ENCODE data around the gene TSHB. TPM values are rescaled to one million over a fixed set of nuclear protein-coding genes. Genes with fewer than 3 reads are reported as not detected.
"Not testable (repeated sequence)": the region's sequence is repeated elsewhere in the genome, so short reads cannot be mapped to it uniquely, and the experiment has no call there.

Gene TSHB
- polyA plus RNA-seq (ENCODE audit: insufficient read length in 4 of 4), result under 1 TPM; 0.38 to 0.82 (median 0.62) TPM

DNA sequence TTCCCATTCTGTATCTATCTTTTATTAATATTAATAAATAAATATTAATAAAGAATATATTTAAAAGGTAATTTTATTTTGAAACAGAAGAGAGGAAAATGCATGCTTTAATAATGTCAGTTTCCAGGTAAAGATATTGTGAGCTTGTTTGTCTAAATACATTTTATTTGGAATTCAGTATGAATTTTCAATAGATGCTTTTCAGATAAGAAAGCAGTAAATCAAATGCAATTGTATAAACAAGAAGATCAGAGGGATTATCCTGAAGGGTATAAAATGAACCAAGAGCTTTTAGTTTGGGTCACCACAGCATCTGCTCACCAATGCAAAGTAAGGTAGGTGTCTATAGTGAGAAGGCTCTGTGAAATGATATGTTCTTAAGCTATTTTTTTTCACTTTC is at the start of gene TSHB:
Gene TSHB (plus strand): TSS at position 301 of the 400 bp plus-strand sequence. CDS start 3,537 bp downstream, outside the sequence.
- no peak for DNase-seq (ENCODE audit: low read depth in 4 of 4, low spot score in 2 of 4)

DNA sequence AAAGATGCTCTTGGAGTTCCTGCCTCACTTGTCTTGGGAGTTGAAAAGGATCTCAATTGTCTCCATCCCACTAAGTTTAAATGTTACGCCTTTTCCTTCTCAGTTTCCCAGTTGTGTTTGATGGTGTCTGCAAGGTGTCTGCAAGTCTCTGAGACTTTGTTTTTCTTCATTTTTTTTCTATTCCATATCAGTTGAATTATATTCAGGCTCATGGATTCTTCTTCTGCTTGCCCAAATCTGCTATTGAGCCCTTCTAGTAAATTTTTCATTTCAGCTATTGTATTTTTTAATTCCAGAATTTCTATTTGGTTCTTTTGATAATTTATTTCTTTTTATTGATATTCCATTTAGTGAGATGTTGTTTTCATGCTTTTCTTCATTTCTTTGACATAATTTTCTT is 47.4 kb upstream of the TSHB start:
- no peak for DNase-seq (ENCODE audit: low read depth in 4 of 4, low spot score in 2 of 4)

DNA sequence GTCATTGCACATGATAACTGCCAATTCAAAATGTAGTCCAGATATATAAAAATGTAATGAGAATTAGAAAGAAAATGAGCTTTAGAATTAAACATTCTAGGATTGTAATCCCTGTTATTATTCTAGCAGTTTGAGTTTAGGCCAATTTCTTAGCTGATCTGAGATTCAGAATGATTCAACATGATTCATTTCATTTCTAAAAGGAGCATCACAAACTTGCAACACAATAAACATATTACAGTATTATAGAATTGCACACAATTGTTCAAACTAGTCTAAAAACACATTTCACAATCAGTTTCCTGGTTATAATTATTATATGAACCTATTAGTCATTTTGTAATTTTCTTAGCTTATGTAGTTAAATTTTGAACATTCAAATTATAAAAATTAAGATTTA is 43.3 kb upstream of the TSHB start:
- DNase-seq (ENCODE audit: low read depth in 4 of 4, low spot score in 2 of 4), result no peak

DNA sequence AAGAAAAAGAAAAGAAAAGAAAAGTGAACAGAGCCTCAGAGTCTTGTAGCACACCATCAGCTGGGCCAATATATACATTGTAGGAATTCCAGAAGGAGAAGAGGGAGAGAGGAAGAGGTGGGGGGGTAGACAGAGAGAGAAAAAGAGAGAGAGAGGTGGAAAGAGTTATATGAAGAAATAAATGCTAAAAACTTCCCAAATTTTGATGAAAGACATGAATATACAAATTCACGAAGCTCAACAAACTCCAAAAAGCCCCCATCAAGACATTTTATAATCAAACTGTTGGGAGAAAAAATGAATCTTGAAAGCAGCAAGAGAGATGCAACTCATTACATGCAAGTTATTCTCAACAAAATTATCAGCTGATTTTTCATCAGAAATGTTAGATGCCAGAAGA is 41.5 kb upstream of the TSHB start:
- DNase-seq (ENCODE audit: low read depth in 4 of 4, low spot score in 2 of 4), result no peak

- no peak for DNase-seq (ENCODE audit: low read depth in 4 of 4, low spot score in 2 of 4)
Measured at GRCh38 chr1:114997510-114998289, 31.9 kb upstream of the TSHB start.

DNA sequence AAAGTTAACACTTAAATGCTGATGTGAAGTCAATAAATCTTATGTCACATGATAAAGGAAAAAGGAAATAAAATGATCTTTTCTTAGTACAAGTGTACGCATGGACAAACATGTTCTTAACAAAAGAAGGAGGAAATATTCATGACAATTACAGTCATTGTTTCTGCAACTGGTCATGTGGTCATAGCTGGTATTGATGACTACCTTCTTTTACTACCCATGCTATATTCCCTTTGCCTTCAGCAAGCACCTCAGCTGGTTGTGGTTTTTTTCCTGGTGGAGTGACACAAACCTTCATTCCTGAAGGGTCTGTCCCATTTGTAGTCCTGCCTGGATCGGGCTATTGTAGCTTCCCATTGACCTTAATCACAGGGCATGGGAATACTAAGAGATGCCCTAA is 23.4 kb upstream of the TSHB start:
- DNase-seq (ENCODE audit: low read depth in 4 of 4, low spot score in 2 of 4), result no peak

GRCh38 chr1:115012006-115012405 is 17.6 kb upstream of the TSHB start:
- no peak for DNase-seq (ENCODE audit: low read depth in 4 of 4, low spot score in 2 of 4)

GRCh38 chr1:115012434-115012833 is 17.2 kb upstream of the TSHB start:
- no peak for DNase-seq (ENCODE audit: low read depth in 4 of 4, low spot score in 2 of 4)

DNA sequence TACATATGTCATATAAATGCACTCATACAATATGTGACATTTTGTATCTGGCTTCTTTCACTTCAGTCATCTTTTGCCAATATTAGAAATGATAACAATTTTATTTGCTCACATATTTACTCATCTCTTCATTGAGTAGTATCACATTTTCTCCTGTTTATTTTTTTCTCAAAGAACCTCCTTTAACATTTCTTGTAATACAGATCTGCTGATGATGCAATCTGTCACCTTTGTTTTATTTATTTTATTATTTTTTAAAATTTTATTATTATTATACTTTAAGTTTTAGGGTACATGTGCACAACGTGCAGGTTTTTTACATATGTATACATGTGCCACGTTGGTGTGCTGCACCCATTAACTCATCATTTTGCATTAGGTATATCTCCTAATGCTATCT is 15.8 kb upstream of the TSHB start:
- DNase-seq (ENCODE audit: low read depth in 4 of 4, low spot score in 2 of 4), result no peak

GRCh38 chr1:115019549-115019948 is 10.1 kb upstream of the TSHB start:
- not testable (repeated sequence) for DNase-seq (ENCODE audit: low read depth in 4 of 4, low spot score in 2 of 4)

- no peak for DNase-seq (ENCODE audit: low read depth in 4 of 4, low spot score in 2 of 4)
Measured at GRCh38 chr1:115021145-115021544, 8.5 kb upstream of the TSHB start.

- DNase-seq (ENCODE audit: low read depth in 4 of 4, low spot score in 2 of 4), result no peak
Measured at GRCh38 chr1:115023593-115023992, 6.0 kb upstream of the TSHB start.

DNA sequence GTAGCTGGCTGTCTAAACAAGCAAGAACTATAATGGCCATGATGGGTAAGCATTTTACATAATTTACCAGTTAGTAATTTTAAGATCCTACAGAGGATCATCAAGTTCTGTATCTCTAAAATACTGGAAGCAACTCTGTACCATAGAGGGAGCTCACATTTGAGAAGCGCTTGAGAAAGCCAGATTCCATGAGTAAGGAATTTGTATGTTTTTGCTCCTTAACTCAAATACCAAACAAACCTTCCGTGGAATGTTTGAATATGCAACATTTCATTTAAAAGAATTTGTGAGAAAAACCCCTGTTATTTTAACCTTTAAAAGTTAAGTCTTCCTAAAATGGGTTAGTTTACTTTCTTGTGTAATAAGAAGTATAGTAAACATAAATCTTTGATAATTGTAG is 2.0 kb downstream of the TSHB start:
- no peak for DNase-seq (ENCODE audit: low read depth in 4 of 4, low spot score in 2 of 4)

GRCh38 chr1:115035652-115036051 is 6.0 kb downstream of the TSHB start:
- no peak for DNase-seq (ENCODE audit: low read depth in 4 of 4, low spot score in 2 of 4)

DNA sequence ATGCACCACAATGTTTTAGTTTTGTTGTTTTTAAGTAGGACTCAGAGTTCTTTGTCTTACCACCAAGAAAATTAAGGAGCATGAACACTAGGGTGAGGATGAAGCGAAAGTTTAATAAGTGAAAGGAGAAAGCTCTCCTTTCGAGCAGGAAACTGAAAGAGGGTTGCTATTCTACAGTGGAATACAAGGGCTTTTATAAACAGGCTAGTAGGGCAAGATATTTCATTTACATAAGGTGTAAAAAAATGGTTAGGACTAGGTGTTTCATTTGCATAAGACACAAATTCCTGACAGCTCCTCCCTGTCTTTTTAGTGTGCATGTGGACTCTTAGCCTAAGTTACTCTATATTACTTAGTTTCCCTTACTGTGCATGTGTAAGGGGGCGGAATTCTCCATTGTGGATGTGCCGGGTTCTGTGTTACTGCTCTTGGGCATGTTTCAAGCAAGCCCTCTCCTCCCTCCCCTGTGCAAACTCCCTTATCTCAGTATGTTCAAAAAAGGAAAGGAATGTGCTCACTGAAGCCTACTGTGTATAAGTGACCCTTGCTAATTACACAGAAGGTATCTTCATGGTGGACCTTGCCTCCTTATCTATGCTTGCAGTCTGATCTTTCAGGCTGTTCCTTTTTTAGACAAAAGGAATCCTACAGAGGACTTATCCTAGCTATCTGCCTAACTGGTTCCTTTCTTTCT is 7.3 kb downstream of the TSHB start:
- DNase-seq (ENCODE audit: low read depth in 4 of 4, low spot score in 2 of 4), result no peak

DNA sequence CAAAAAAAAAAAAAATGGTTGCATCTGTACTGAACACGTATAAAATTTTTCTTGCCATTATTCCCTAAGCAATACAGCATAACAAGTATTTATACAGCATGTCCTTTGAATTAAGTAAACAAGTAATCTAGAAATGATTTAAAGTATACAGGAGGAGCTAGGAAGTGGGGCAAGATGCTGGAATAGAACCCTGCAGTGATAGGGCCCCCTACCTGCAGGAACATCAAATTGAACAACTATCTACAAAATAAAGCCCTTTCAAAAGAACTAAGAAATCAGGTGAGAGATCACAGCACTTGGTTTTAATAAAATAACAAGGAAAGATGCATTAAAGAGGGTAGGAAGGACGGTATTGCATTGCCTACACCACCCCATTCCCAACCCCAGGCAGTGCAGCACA is 10.9 kb downstream of the TSHB start:
- no peak for DNase-seq (ENCODE audit: low read depth in 4 of 4, low spot score in 2 of 4)

DNA sequence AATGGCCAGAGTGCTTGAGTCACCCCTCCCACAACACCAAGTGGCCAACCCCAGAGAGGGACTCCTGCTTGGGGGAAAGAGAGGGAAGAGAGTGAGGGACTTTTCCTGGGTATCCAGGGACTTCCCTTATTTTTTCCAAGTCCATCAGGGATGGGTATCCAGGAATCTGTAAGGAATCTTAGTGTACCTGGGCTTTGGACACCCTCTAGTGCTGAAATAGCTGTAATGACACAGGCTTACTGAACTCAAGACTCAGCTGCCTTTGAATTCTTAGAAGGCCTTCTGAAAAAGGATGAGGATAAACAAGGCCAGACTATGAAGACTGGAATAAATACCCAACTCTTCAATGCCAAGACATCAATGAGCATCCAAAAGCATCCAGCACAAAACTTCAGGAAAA is 12.0 kb downstream of the TSHB start:
- DNase-seq (ENCODE audit: low read depth in 4 of 4, low spot score in 2 of 4), result no peak

GRCh38 chr1:115046751-115047150 is 17.1 kb downstream of the TSHB start:
- no peak for DNase-seq (ENCODE audit: low read depth in 4 of 4, low spot score in 2 of 4)

- no peak for DNase-seq (ENCODE audit: low read depth in 4 of 4, low spot score in 2 of 4)
Measured at GRCh38 chr1:115051850-115052249, 22.2 kb downstream of the TSHB start.

DNA sequence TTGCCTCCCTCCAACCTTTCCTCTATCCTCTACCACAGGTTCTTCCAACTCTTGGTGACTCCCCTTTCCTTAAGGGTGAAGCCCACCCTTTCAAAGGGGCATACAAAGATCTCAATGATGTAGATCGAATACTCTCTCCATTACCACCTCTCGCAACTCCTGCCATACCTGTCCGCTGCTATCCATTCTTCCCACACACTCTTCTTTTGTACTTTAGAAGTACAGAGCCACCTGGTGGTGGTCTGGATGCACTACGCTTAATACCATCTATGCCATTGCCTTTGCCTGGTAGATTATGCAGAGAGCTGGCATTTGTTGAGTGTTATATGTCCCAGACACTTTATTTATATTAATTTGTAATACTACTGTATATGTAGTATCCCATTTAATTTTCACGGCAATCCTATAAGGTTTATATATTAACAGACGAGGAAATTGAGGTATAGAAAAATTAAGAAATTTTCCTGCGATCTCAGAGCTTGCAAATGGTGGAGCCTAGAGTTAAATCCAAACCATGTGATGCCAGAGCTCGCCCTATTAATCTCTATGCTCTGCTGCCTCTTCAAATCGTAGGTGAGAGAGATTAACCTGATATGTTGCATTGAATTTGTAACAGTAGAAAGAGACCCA is 22.9 kb downstream of the TSHB start:
- DNase-seq (ENCODE audit: low read depth in 4 of 4, low spot score in 2 of 4), result no peak

DNA sequence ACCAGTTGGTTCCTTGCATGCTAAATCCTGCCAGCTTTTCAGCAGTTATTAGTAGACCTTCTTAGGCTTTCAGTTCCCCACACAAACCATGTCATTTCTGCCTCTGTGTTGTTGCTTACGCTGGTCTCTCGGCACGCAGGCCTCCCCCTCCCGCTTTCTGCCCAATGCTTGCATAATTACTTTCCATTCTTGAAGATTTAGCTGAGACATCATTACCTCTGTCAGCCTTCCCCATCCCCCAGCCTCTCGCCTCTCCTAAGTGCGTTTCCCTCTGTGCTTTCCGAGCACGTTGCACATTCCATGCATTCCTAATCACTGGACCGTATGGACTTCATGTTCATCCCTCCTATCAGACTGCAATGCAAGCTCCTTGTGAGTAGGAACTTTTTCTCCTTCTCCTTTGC is 26.8 kb downstream of the TSHB start:
- peak; percentile 53 to 78 (median 64) for DNase-seq (ENCODE audit: low read depth in 4 of 4, low spot score in 2 of 4)

All from left renal cortex interstitium (tissue), 4 donors.